Heart left ventricle (tissue), 16 donors: ENCODE data around the gene OR2AJ1. TPM values are rescaled to one million over a fixed set of nuclear protein-coding genes. Genes with fewer than 3 reads are reported as not detected.

ENCODE experiments used
- ATAC-seq, 4 donors: fragments of 200-7000 bp; cut with Tn5 transposase; one replicate each; pipeline ENCODE4 v1.9.1; 2020 to 2022; ENCODE audit warnings: moderate library complexity in 4 of 4, mild to moderate bottlenecking in 3 of 4, moderate number of reproducible peaks in 1 of 4
- DNase-seq, 5 donors: peaks; one replicate each; pipeline ENCODE4 v3.0.0-alpha.2; 2020
- H3K27ac ChIP-seq, 12 donors: fragments of 200-600 bp; sonication (generic) in 4 of 12; one replicate each; pipeline versions ENCODE4 v1.5.0 to v1.8.0; 2016 to 2022; ENCODE audit warnings: mild to moderate bottlenecking in 2 of 12
- H3K27me3 ChIP-seq, 9 donors: fragments of 200-600 bp; sonication (generic) in 2 of 9; one replicate each; pipeline versions ENCODE4 v1.5.1 to v1.8.0; 2016 to 2022; ENCODE audit warnings: mild to moderate bottlenecking in 3 of 9
- H3K36me3 ChIP-seq, 9 donors: fragments of 200-600 bp; sonication (generic) in 2 of 9; one replicate each; pipeline versions ENCODE4 v1.5.0 to v1.8.0; 2018 to 2022; ENCODE audit warnings: mild to moderate bottlenecking in 2 of 9
- H3K4me1 ChIP-seq, 12 donors: fragments of 200-600 bp; sonication (generic) in 4 of 12; one replicate each; pipeline versions ENCODE4 v1.5.0 to v1.8.0; 2016 to 2022; ENCODE audit warnings: mild to moderate bottlenecking in 3 of 12
- H3K4me3 ChIP-seq, 12 donors: fragments of 200-600 bp; sonication (generic) in 4 of 12; one replicate each; pipeline versions ENCODE4 v1.5.0 to v1.8.0; 2017 to 2022; ENCODE audit warnings: mild to moderate bottlenecking in 9 of 12, moderate library complexity in 4 of 12
- H3K9me3 ChIP-seq, 12 donors: fragments of 200-600 bp; sonication (generic) in 4 of 12; one replicate each; pipeline versions ENCODE4 v1.5.0 to v1.8.0; 2016 to 2022; ENCODE audit warnings: mild to moderate bottlenecking in 1 of 12
- POLR2A ChIP-seq, 2 donors: fragments of 450-650 bp; IDR thresholded peaks; one replicate each; pipeline ENCODE4 v1.6.1; 2017; ENCODE audit warnings: antibody characterized with exemption in 2 of 2, mild to moderate bottlenecking in 2 of 2, moderate library complexity in 2 of 2
- WGBS, 4 donors: extraction: QIAGEN DNeasy Blood & Tissue Kit in 2 of 4; methylation state at CpG; one replicate each; pipeline versions ENCODE4 v1.1.5 to v1.1.7; 2013 to 2018; 5-methylcytosine and 5-hydroxymethylcytosine counted together
- intact Hi-C, 10 donors: fragments of 100-400 bp; cut with DNase I; formaldehyde crosslinking; loops; one replicate each; pipeline versions ENCODE4 v1.11.1 to v1.14.2; 2022
- polyA plus RNA-seq, 2 donors: library from polyadenylated mRNA; stranded (reverse); fragments of 200-250 nt; gene quantifications; one replicate each; pipeline ENCODE4 v1.2.3, GENCODE V29; 2013
- total RNA-seq, 9 donors: library from RNA; depleted of rRNA in 2 of 9; stranded (reverse); fragments of >200 nt in 2 of 9; fragmentation: NEBNext Ultra II Directional in 3 of 9; extraction: Animal tissue kit (Norgen Biotek cat#: 25700) in 3 of 9; gene quantifications; one replicate each; pipeline versions ENCODE4 v1.1.0 to v1.2.4, GENCODE V29; 2016 to 2023
- TF ChIP-seq, protein P1 (sequence below), 12 donors: fragments of 200-600 bp; sonication (generic) in 4 of 12; IDR thresholded peaks; one replicate each; pipeline versions ENCODE4 v1.5.0 to v1.8.0; 2018 to 2022; ENCODE audit warnings: antibody characterized with exemption in 12 of 12, mild to moderate bottlenecking in 5 of 12
- donor health status: ischemic (EF 13 %, LVEDD 7.1; RV severe dilation, severe dysfunction).
- donor health status: healthy with polysubstance abuse.
- donor health status: DM: no; HTN: yes; CAD: no.
- donor health status: DM: no; HTN: no; CAD: no.
- donor health status: ischemic (EF 25% LVEDD 6.9; RV normal size, moderate dysfunction).
- donor health status: ischemic (EF 25% LVEDD 5.7; RV mildly dilated, moderate dysfunction).
- donor health status: healthy.
- donor health status: DM: yes; HTN: yes; CAD: no.
- donor health status: ischemic (EF 35%, LVEDD 5.7; RV mildly dilated, moderate dysfunction).
- donor health status: nonischemic (EF 11% LVEDD 7.7; RV severe dilation, severe dysfunction).
- donor health status: DM: yes; HTN: yes; CAD: no.
- donor health status: PGD.
- donor health status: ischemic (EF 29% LVEDD 5.4; RV normal size, mild dysfunction).
- donor health status: nonischemic (EF 23%, LVEDD 6.1; RV moderate dilation, normal function).

Gene OR2AJ1
- total and polyA plus RNA-seq, 11 donors: not detected

DNA sequence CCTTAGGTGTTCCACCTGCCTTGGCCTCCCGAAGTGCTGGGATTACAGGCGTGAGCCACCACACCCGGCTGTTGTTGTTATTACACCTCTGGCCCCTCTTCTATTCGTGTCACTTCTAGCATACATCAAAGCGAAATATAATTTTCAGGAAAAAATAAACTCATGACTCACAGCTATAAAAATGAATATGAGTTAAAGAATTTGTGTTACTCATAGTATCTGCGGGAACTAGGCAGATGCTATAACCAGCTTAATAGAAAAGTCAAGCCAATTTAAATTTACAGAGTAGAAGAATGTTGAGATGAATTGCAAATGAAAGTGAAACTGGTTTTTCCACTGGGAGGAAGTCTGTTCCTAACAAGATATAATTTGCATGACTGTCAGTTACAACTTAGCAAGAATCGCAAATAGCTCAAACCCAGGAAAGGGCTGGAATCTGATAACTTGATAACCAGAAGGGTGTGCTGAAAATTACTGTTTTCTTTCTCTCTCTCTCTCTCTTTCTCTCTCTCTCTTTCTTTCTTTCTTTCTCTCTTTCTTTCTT lies 18.1 kb upstream of the OR2AJ1 start:
- H3K4me1 ChIP-seq: peaks cover 0 to 4% (median 0%) of the 10 kb centered on the region in 12 donors
- H3K36me3 ChIP-seq: no peaks in the 10 kb centered on the region
- 34 to 54% (median 53%) methylated on average over 7 of the region's 7 CpGs for WGBS, 4 donors
- H3K27me3 ChIP-seq: no peaks in the 10 kb centered on the region
- H3K27ac ChIP-seq: peak overlapping the region in 1 of 12 donors; percentile 49
- TF ChIP-seq, protein P1, sequence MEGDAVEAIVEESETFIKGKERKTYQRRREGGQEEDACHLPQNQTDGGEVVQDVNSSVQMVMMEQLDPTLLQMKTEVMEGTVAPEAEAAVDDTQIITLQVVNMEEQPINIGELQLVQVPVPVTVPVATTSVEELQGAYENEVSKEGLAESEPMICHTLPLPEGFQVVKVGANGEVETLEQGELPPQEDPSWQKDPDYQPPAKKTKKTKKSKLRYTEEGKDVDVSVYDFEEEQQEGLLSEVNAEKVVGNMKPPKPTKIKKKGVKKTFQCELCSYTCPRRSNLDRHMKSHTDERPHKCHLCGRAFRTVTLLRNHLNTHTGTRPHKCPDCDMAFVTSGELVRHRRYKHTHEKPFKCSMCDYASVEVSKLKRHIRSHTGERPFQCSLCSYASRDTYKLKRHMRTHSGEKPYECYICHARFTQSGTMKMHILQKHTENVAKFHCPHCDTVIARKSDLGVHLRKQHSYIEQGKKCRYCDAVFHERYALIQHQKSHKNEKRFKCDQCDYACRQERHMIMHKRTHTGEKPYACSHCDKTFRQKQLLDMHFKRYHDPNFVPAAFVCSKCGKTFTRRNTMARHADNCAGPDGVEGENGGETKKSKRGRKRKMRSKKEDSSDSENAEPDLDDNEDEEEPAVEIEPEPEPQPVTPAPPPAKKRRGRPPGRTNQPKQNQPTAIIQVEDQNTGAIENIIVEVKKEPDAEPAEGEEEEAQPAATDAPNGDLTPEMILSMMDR (IDR thresholded peaks at IDR 0.05): no peak
- TF ChIP-seq POLR2A (IDR thresholded peaks at IDR 0.05): no peak
- peak overlapping the region in 9 of 12 donors; percentile 8 to 45 (median 31) for H3K4me3 ChIP-seq
- DNase-seq (no peak), ATAC-seq (no peak)
- no peaks in the 10 kb centered on the region for H3K9me3 ChIP-seq
- intact Hi-C loops: no loop called here

DNA sequence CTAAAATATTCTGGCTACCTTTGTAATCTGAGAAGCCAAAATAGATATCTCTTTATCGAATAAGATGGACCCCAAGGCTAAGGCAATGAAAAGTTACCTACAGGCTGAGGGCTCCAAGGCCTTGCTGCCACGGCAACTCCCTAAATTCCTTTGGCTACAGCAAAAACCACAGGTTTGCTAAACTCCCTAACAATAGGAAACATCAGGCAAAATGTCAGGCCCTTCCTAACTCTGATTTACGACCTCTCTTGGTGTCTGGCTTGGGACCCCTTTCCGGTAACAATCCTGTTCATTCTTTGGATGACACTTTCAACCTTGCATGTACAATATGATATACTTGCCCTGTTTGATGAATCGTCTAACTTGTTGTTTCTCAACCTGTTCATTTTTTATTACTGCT lies 15.9 kb upstream of the OR2AJ1 start:
- Histone ChIP-seq H3K4me3 (no peak overlapping the region), H3K36me3 (no peaks in the 10 kb centered on the region), H3K27ac (no peak overlapping the region), H3K9me3 (peaks cover 0 to 4% (median 0%) of the 10 kb centered on the region in 12 donors), H3K4me1 (peaks cover 0 to 4% (median 0%) of the 10 kb centered on the region in 12 donors), H3K27me3 (no peaks in the 10 kb centered on the region)
- intact Hi-C loops: no loop called here
- DNase-seq (no peak), ATAC-seq (no peak)
- TF ChIP-seq POLR2A (IDR thresholded peaks at IDR 0.05): no peak
- TF ChIP-seq, protein P1 (IDR thresholded peaks at IDR 0.05): no peak
- WGBS, 4 donors: 69 to 84% (median 78%) methylated on average over 5 of the region's 5 CpGs

- DNase-seq (no peak), ATAC-seq (no peak)
- no peaks in the 10 kb centered on the region for H3K36me3 ChIP-seq
- intact Hi-C loops: no loop called here
- TF ChIP-seq, protein P1 (IDR thresholded peaks at IDR 0.05): no peak
- no peak for TF ChIP-seq POLR2A (IDR thresholded peaks at IDR 0.05)
- no peaks in the 10 kb centered on the region for H3K4me1 ChIP-seq
- H3K27me3 ChIP-seq: peaks cover 0 to 2% (median 0%) of the 10 kb centered on the region in 9 donors
- H3K27ac ChIP-seq: no peak overlapping the region
- no peak overlapping the region for H3K4me3 ChIP-seq
- WGBS, 4 donors: 66 to 86% (median 74%) methylated on average over 2 of the region's 2 CpGs
- H3K9me3 ChIP-seq: peaks cover 0 to 4% (median 0%) of the 10 kb centered on the region in 12 donors
Observed at GRCh38 chr1:247913786-247914185, 10.9 kb upstream of the OR2AJ1 start.

DNA sequence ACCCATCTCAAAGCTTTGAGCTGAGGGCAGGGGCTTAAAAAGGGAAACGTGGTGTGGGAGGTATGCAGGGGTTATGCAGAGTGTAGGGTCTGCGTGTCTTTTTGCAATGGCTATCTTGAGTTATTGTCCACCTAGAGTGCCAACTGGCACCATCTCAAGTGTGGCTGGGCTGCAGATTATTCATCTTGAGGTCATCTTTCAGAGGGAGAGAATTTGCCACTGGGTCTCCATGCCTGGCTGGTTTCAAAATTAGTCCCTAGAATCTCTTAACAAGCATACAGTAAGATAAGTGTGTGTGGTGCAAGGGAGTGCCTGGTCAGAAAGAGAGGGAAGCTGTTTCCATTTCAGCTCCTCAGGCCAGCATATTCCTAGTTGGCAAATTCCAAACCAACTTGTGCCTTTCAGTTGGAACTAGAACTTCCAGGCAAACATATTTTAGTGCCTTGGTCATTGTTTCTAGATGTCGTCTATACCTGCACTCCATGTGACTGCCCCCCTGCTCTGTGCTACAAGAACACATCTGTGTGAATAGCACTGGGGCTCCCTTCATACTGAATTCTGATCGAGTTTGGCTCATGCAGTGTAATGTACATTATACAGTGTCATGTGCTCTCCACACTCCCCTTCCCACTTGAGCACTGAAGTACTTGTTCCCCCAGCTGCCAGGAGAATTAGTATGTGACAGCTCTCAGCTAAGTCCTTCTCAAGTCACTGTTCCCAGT lies 9.6 kb upstream of the OR2AJ1 start:
- DNase-seq (no peak), ATAC-seq (no peak)
- WGBS, 4 donors: 32 to 51% (median 44%) methylated on average over 4 of the region's 4 CpGs
- no peak overlapping the region for H3K4me3 ChIP-seq
- intact Hi-C loops: no loop called here
- TF ChIP-seq, protein P1 (IDR thresholded peaks at IDR 0.05): no peak
- no peak for TF ChIP-seq POLR2A (IDR thresholded peaks at IDR 0.05)
- no peaks in the 10 kb centered on the region for H3K36me3 ChIP-seq
- H3K9me3 ChIP-seq: peaks cover 0 to 4% (median 0%) of the 10 kb centered on the region in 12 donors
- H3K27ac ChIP-seq: no peak overlapping the region
- H3K4me1 ChIP-seq: no peaks in the 10 kb centered on the region
- H3K27me3 ChIP-seq: peaks cover 0 to 2% (median 0%) of the 10 kb centered on the region in 9 donors
